ENCODE results near the gene R3HDML.
"Not testable (repeated sequence)": the region's sequence is repeated elsewhere in the genome, so short reads cannot be mapped to it uniquely, and the experiment has no call there.

R3HDML gene

GRCh38 chr20:44336725-44337380 lies at the start of gene R3HDML:
Gene R3HDML, plus strand, starts transcription at chr20:44337043. Its CDS starts 115 bp downstream, at chr20:44337158.
- no peak for DNase-seq (ENCODE audit: low read depth)

GRCh38 chr20:44287272-44288097 lies 49.4 kb upstream of the R3HDML start:
- no peak for DNase-seq (ENCODE audit: low read depth)

- DNase-seq (ENCODE audit: low read depth), result no peak
Measured at GRCh38 chr20:44288252-44288651, 48.6 kb upstream of the R3HDML start.

- no peak for DNase-seq (ENCODE audit: low read depth)
Measured at GRCh38 chr20:44291754-44292153, 45.1 kb upstream of the R3HDML start.

GRCh38 chr20:44296011-44296410 lies 40.8 kb upstream of the R3HDML start:
- DNase-seq (ENCODE audit: low read depth), result no peak

- no peak for DNase-seq (ENCODE audit: low read depth)
Measured at GRCh38 chr20:44297721-44298120, 39.1 kb upstream of the R3HDML start.

- not testable (repeated sequence) for DNase-seq (ENCODE audit: low read depth)
Measured at GRCh38 chr20:44299011-44299535, 37.8 kb upstream of the R3HDML start.

- no peak for DNase-seq (ENCODE audit: low read depth)
Measured at GRCh38 chr20:44301285-44301684, 35.6 kb upstream of the R3HDML start.

- no peak for DNase-seq (ENCODE audit: low read depth)
Measured at GRCh38 chr20:44302026-44302669, 34.7 kb upstream of the R3HDML start.

GRCh38 chr20:44302736-44303135 lies 34.1 kb upstream of the R3HDML start:
- no peak for DNase-seq (ENCODE audit: low read depth)

- DNase-seq (ENCODE audit: low read depth), result no peak
Measured at GRCh38 chr20:44304383-44304782, 32.5 kb upstream of the R3HDML start.

GRCh38 chr20:44306927-44307326 lies 29.9 kb upstream of the R3HDML start:
- no peak for DNase-seq (ENCODE audit: low read depth)

GRCh38 chr20:44309763-44310663 lies 26.8 kb upstream of the R3HDML start:
- DNase-seq (ENCODE audit: low read depth), result no peak

GRCh38 chr20:44310664-44311639 lies 25.9 kb upstream of the R3HDML start, which contains the start of gene FITM2:
Gene FITM2, minus strand, starts transcription at chr20:44311202. Its CDS starts 54 bp downstream, at chr20:44311148.
- DNase-seq (ENCODE audit: low read depth), result peak; percentile 97

GRCh38 chr20:44314870-44315269 lies 22.0 kb upstream of the R3HDML start:
- no peak for DNase-seq (ENCODE audit: low read depth)

- no peak for DNase-seq (ENCODE audit: low read depth)
Measured at GRCh38 chr20:44319839-44320422, 16.9 kb upstream of the R3HDML start.

- no peak for DNase-seq (ENCODE audit: low read depth)
Measured at GRCh38 chr20:44324343-44324742, 12.5 kb upstream of the R3HDML start.

- no peak for DNase-seq (ENCODE audit: low read depth)
Measured at GRCh38 chr20:44326391-44327159, 10.3 kb upstream of the R3HDML start.

- DNase-seq (ENCODE audit: low read depth), result not testable (repeated sequence)
Measured at GRCh38 chr20:44327748-44328147, 9.1 kb upstream of the R3HDML start.
